K562 (cell line): ENCODE data around the gene TRIM62. TPM values are rescaled to one million over a fixed set of nuclear protein-coding genes. Genes with fewer than 3 reads are reported as not detected.

Experiments
- NEUROD1 ChIP-seq: fragments of 150-350 bp; IDR thresholded peaks from 2 replicates; pipeline ENCODE4 v1.6.1; 2014; ENCODE audit warnings: borderline replicate concordance, low read length, low read depth; ENCODE audit not compliant: partially characterized antibody
- NR3C1 ChIP-seq: sonication (generic); formaldehyde crosslinking; IDR thresholded peaks from 2 replicates; pipeline ENCODE4 v1.8.1; 2022; ENCODE audit warnings: missing genetic modification reagents
- RNF2 ChIP-seq: sonication (generic); IDR thresholded peaks from 2 replicates; pipeline ENCODE4 v1.6.1; 2016
- ZBTB17 ChIP-seq: fragments of 450-650 bp; formaldehyde crosslinking; IDR thresholded peaks from 2 replicates; pipeline ENCODE4 v1.4.0; 2020; ENCODE audit warnings: mild to moderate bottlenecking
- ZBTB33 ChIP-seq: sonication (generic); formaldehyde crosslinking; IDR thresholded peaks from 2 replicates; pipeline ENCODE4 v1.8.1; 2023; ENCODE audit warnings: mild to moderate bottlenecking, missing genetic modification reagents
- polyA plus RNA-seq, 8 experiments: library from polyadenylated mRNA; depleted of rRNA in 4 of 8; stranded (reverse) in 5 of 8; unstranded in 3 of 8; fragments of >200 nt; fragmentation: Nextera tagmentation in 2 of 8; fragmentation: Illumina TruSeq in 1 of 8; extraction: Ambion mirVana in 2 of 8; extraction: Trizol in 1 of 8; gene quantifications; 2 replicates each; pipeline versions ENCODE4 v1.2.1 to v1.2.3, GENCODE V29; 2011 to 2014; ENCODE audit warnings: inconsistent platforms in 1 of 8, missing spikeins in 1 of 8
- total RNA-seq, 7 experiments: library from RNA; depleted of rRNA in 6 of 7; stranded (reverse); fragments of >200 nt in 6 of 7; fragmentation: Illumina TruSeq in 2 of 7; extraction: Trizol in 2 of 7; gene quantifications; 2 replicates each; pipeline versions ENCODE4 v1.2.1 to v1.2.3, GENCODE V29; 2011 to 2021; ENCODE audit warnings: low replicate concordance in 1 of 7
- TF ChIP-seq, protein P1 (sequence below): sonication (generic); formaldehyde crosslinking; IDR thresholded peaks from 2 replicates; pipeline ENCODE4 v1.8.0; 2022; ENCODE audit warnings: mild to moderate bottlenecking, missing genetic modification reagents, borderline replicate concordance
- TF ChIP-seq, protein P2 (sequence below): fragments of 250-450 bp; sonication (Bioruptor Pico); IDR thresholded peaks from 2 replicates; pipeline ENCODE4 v1.4.0; 2020; ENCODE audit warnings: mild to moderate bottlenecking, moderate library complexity

The TRIM62 gene
- total and polyA plus RNA-seq, 9 of the 15 experiments (the other 6 are each of a cell fraction or from before 2014, with no cell fraction given) = 0.18 to 2.3 (median 0.52) TPM

DNA sequence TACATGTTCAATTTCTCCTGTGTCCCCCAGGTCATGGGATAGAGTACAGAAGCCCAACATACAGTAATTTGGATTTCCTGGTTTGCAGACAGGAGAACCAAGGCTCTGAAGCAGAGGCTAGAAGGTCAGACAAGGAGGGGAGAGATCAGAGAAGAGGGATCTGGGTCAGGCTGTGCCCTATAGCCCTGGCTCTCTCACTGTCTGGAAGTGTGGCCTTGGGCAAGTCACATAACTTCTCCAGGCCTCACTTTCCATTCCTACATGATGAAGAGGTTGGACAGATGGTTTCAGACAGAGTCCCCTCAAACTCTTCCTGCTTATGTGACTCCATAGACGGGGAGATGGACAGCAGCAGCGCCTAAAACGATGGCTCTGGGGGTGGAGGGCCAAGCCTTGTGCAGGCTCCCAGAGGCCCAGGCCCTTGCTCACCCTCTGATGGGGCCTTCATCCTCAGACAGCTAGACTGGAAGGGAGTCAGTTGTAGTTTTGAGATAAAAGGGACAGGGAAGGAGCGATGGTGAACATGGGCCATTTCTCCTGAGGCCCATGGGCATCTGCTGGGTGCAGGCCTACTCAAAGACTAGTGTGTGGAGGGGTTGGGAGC is 2.9 kb downstream of the TRIM62 start (continued):
- TF ChIP-seq, protein P1, sequence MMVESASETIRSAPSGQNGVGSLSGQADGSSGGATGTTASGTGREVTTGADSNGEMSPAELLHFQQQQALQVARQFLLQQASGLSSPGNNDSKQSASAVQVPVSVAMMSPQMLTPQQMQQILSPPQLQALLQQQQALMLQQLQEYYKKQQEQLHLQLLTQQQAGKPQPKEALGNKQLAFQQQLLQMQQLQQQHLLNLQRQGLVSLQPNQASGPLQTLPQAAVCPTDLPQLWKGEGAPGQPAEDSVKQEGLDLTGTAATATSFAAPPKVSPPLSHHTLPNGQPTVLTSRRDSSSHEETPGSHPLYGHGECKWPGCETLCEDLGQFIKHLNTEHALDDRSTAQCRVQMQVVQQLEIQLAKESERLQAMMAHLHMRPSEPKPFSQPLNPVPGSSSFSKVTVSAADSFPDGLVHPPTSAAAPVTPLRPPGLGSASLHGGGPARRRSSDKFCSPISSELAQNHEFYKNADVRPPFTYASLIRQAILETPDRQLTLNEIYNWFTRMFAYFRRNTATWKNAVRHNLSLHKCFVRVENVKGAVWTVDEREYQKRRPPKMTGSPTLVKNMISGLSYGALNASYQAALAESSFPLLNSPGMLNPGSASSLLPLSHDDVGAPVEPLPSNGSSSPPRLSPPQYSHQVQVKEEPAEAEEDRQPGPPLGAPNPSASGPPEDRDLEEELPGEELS (CRISPR knock-in tag) = no peak
- no peak for TF ChIP-seq NEUROD1
- no peak for TF ChIP-seq ZBTB17
- TF ChIP-seq ZBTB33 (CRISPR knock-in tag) = no peak
- TF ChIP-seq RNF2 = no peak
- TF ChIP-seq NR3C1 = no peak
- TF ChIP-seq, protein P2, sequence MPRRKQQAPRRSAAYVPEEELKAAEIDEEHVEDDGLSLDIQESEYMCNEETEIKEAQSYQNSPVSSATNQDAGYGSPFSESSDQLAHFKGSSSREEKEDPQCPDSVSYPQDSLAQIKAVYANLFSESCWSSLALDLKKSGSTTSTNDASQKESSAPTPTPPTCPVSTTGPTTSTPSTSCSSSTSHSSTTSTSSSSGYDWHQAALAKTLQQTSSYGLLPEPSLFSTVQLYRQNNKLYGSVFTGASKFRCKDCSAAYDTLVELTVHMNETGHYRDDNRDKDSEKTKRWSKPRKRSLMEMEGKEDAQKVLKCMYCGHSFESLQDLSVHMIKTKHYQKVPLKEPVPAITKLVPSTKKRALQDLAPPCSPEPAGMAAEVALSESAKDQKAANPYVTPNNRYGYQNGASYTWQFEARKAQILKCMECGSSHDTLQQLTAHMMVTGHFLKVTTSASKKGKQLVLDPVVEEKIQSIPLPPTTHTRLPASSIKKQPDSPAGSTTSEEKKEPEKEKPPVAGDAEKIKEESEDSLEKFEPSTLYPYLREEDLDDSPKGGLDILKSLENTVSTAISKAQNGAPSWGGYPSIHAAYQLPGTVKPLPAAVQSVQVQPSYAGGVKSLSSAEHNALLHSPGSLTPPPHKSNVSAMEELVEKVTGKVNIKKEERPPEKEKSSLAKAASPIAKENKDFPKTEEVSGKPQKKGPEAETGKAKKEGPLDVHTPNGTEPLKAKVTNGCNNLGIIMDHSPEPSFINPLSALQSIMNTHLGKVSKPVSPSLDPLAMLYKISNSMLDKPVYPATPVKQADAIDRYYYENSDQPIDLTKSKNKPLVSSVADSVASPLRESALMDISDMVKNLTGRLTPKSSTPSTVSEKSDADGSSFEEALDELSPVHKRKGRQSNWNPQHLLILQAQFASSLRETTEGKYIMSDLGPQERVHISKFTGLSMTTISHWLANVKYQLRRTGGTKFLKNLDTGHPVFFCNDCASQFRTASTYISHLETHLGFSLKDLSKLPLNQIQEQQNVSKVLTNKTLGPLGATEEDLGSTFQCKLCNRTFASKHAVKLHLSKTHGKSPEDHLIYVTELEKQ = no peak
